Measurements from ENCODE around the gene ZIC2.

The ZIC2 gene

DNA sequence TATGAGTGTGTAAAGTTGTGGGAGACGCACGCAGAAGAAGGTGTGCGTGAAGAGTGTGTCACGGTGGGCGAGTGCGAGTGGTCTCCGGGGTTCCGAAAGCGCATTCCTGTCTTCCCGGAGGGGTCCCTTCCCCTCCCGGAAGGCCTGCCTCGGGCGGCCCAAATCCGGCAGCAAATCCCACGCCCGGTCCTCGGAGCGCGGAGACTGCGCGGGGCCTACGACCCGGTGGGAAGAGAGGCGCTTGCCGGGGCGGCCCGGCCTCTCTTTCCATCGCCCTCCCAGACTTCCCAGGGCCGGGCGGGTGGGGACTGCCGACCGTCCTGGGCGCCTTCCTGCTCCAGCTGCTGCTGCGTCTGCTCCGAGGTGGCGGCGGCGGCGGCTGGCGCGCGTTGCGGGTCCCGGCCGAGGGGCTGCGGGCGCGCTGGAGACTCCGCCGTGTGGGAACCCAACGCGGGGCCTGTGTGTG is 12.1 kb upstream of the ZIC2 start:
- no peak for TF ChIP-seq TAF1 (IDR thresholded peaks at IDR 0.05; ENCODE audit: borderline replicate concordance, insufficient read depth, low read length)
- TF ChIP-seq POLR2AphosphoS5 (IDR thresholded peaks at IDR 0.05; ENCODE audit: low read depth, low read length), result no peak
- no peak for TF ChIP-seq SIN3A (IDR thresholded peaks at IDR 0.05; ENCODE audit: borderline replicate concordance, insufficient read depth, low read length)
- TF ChIP-seq, protein P1, sequence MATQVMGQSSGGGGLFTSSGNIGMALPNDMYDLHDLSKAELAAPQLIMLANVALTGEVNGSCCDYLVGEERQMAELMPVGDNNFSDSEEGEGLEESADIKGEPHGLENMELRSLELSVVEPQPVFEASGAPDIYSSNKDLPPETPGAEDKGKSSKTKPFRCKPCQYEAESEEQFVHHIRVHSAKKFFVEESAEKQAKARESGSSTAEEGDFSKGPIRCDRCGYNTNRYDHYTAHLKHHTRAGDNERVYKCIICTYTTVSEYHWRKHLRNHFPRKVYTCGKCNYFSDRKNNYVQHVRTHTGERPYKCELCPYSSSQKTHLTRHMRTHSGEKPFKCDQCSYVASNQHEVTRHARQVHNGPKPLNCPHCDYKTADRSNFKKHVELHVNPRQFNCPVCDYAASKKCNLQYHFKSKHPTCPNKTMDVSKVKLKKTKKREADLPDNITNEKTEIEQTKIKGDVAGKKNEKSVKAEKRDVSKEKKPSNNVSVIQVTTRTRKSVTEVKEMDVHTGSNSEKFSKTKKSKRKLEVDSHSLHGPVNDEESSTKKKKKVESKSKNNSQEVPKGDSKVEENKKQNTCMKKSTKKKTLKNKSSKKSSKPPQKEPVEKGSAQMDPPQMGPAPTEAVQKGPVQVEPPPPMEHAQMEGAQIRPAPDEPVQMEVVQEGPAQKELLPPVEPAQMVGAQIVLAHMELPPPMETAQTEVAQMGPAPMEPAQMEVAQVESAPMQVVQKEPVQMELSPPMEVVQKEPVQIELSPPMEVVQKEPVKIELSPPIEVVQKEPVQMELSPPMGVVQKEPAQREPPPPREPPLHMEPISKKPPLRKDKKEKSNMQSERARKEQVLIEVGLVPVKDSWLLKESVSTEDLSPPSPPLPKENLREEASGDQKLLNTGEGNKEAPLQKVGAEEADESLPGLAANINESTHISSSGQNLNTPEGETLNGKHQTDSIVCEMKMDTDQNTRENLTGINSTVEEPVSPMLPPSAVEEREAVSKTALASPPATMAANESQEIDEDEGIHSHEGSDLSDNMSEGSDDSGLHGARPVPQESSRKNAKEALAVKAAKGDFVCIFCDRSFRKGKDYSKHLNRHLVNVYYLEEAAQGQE (IDR thresholded peaks at IDR 0.05; ENCODE audit: insufficient read depth in 1 of 2, low read depth in 2 of 2, low read length in 2 of 2), result no peak
- TF ChIP-seq FOXP2 (optimal IDR thresholded peaks at IDR 0.05; ENCODE audit: borderline replicate concordance, extremely low read depth, extremely low read length, insufficient read depth), result no peak

DNA sequence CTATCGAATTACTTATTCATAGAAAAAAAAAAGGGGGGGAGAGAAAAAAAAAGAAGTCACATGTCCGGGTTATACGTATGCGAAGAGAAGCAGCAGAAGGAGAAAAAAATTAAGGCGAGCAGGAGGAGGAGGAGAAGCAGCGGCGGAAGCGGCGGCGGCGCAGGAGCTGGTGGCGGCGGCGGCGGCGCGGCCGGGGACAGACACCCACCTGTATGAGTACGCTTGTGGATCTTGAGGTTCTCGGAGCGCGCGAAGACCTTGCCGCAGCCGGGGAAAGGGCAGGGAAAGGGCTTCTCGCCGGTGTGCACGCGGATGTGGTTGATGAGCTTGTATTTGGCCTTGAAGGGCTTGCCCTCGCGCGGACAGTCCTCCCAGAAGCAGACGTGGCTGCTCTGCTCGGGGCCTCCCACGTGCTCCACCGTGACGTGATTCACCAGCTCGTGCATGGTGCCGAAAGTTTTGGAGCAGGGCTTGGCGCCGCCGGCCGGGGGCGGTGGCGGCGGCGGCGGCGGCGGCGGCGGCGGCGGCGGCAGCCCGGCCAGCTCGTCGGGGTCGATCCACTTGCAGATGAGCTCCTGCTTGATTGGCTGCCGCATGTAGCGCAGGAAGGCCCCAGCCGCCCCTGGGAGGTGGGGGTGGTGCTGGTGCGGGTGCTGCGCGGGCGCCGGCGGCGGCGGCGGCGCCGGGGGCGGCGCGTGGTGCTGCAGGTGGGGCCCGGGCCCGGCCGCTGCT is 11.5 kb upstream of the ZIC2 start:
- TF ChIP-seq TAF1 (IDR thresholded peaks at IDR 0.05; ENCODE audit: borderline replicate concordance, insufficient read depth, low read length) (no peak), POLR2AphosphoS5 (IDR thresholded peaks at IDR 0.05; ENCODE audit: low read depth, low read length) (no peak), FOXP2 (optimal IDR thresholded peaks at IDR 0.05; ENCODE audit: borderline replicate concordance, extremely low read depth, extremely low read length, insufficient read depth) (no peak), SIN3A (IDR thresholded peaks at IDR 0.05; ENCODE audit: borderline replicate concordance, insufficient read depth, low read length) (no peak; the same call in 1 of the 2 replicates)
- TF ChIP-seq, protein P1 (IDR thresholded peaks at IDR 0.05; ENCODE audit: insufficient read depth in 1 of 2, low read depth in 2 of 2, low read length in 2 of 2), result no peak

DNA sequence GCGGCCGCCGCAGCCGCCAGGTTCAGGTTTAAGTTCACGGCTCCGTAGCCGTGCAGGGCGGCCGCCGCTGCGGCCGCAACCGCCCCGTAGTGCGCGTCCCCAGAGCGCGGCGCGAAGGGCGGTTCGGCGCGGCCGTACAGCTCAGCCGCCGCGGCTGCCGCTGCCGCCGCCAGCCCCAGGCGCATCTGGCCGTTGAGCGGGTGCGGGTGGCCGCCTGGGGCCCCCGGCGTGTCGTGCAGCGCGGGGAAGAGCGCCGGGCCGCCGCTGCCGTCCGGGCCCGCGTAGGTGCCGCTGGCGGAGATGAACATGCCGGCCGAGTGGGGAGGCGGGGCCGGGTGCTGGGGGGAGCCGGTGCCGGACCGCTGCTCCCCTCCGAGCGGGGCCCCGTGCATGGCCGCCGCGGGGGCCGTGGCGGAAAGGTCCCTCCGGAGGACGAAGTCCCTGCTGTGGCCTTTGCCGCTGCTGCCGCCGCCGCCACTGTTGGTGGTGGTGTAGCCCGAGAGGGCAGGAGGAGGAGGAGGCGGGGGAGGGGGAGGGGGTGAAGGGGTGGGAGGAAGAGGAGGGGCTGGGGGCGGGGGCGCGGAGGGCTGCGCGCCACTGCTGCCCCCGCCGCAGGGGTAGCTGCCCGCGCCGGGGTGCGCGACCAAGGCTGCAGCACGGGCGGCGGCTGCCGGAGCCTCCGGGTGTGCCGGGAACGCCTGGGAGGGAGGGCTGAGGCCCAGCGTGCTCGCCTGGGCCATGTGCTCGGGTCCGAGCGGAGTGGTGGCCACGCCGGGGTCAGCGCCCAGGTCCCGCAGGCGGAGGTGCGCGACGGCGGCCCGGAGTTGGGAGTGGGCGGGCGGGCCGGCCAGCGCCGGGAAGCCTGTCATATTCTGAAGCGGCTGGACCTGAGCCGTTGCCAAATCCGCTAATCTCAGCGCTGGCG is 10.7 kb upstream of the ZIC2 start:
- no peak for TF ChIP-seq POLR2AphosphoS5 (IDR thresholded peaks at IDR 0.05; ENCODE audit: low read depth, low read length)
- TF ChIP-seq, protein P1 (IDR thresholded peaks at IDR 0.05; ENCODE audit: insufficient read depth in 1 of 2, low read depth in 2 of 2, low read length in 2 of 2), result no peak
- peak; percentile 23; the same call in 1 of the 2 replicates for TF ChIP-seq SIN3A (IDR thresholded peaks at IDR 0.05; ENCODE audit: borderline replicate concordance, insufficient read depth, low read length)
- TF ChIP-seq FOXP2 (optimal IDR thresholded peaks at IDR 0.05; ENCODE audit: borderline replicate concordance, extremely low read depth, extremely low read length, insufficient read depth), result peak; percentile 16
- TF ChIP-seq TAF1 (IDR thresholded peaks at IDR 0.05; ENCODE audit: borderline replicate concordance, insufficient read depth, low read length), result no peak

DNA sequence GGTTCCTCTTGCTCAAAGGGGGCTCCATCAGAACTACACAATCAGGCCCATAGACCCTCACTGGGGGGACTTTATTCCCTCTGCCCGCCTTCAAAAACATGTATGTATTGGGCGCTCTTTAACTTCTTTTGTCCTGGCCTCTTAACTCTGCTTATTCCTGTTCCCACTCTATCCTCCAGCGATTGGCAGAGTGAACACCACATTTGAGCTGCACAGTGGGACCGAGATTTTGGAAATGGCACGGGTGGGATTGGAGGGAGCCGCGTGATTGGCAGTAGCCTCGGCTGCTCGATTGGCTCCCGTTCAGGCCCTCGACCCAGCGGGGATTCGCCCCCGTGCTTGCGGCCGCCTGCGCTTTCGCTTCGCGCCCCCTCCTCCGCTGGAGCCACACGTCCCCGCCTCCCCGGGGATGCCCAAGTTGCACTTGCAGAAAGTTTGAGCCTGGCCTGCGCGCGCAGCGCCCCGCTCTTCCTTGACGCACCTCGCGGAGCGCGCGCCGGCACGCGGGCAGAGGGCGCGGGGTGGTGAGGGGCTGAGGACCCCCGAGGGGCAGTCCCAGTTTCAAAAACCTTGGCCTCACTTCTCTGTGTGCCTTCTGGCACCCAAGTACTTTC is 9.9 kb upstream of the ZIC2 start, which contains the start of gene ZIC5:
ZIC5 (minus strand) TSS at position 192 of the 614 bp plus-strand sequence; CDS start at position 28, 164 bp downstream.
- TF ChIP-seq, protein P1 (IDR thresholded peaks at IDR 0.05; ENCODE audit: insufficient read depth in 1 of 2, low read depth in 2 of 2, low read length in 2 of 2), result no peak
- TF ChIP-seq TAF1 (IDR thresholded peaks at IDR 0.05; ENCODE audit: borderline replicate concordance, insufficient read depth, low read length) (no peak), POLR2AphosphoS5 (IDR thresholded peaks at IDR 0.05; ENCODE audit: low read depth, low read length) (no peak), FOXP2 (optimal IDR thresholded peaks at IDR 0.05; ENCODE audit: borderline replicate concordance, extremely low read depth, extremely low read length, insufficient read depth) (no peak), SIN3A (IDR thresholded peaks at IDR 0.05; ENCODE audit: borderline replicate concordance, insufficient read depth, low read length) (no peak)

All from PFSK-1 (cell line).